GM12875 (cell line): ENCODE measurements around the gene DSTYK.

Source experiments
- H3K4me3 ChIP-seq: one replicate; pipeline ENCODE4 v1.5.1; 2011; ENCODE audit warnings: low read depth, low read length, control low read depth
- TF ChIP-seq, protein P1 (sequence below): IDR thresholded peaks from 2 replicates; pipeline ENCODE4 v1.5.1; 2011; ENCODE audit warnings: low read depth, mild to moderate bottlenecking, control low read depth, inconsistent platforms, low read length, moderate library complexity, borderline replicate concordance; ENCODE audit not compliant: insufficient read depth

The DSTYK gene

DNA sequence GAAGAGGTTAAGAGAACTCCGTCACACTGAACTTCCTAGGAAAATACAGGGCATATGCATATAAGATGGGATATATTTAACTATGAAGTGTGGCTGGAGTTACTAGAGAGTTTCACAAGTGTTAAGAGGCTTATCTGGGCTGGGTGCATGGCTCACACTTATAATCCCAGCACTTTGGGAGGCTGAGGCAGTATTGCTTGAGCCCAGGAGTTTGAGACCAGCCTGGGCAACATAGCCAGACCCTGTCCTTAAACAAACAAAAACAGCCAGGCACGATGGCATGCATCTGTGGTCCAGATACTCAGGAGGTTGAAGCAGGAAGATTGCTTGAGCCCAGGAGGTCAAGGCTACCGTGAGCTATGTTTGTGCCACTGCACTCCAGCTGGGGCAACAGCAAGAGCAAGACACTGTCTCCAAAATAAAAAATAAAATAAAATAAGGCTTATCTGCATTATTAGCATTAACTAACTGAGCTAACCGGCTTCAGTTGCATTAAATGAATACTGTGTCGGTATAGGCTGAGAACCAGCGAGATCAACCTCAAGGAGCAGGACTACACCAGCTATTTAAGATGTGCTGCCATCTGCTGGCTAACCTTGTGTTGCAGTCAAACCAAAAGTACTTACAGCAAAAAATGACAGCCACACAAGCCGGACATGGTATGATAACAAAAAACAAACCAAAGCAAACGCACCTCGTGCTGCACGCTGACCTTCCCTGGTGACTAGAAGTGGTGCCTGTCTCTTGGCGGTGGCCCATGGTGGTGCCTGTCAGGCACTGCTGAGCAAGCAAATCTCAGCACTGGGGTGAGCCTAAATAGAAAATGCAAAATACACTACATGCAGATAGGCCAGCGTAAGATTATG lies 70.0 kb downstream of the DSTYK start:
- no peak overlapping the region for H3K4me3 ChIP-seq
- TF ChIP-seq, protein P1, sequence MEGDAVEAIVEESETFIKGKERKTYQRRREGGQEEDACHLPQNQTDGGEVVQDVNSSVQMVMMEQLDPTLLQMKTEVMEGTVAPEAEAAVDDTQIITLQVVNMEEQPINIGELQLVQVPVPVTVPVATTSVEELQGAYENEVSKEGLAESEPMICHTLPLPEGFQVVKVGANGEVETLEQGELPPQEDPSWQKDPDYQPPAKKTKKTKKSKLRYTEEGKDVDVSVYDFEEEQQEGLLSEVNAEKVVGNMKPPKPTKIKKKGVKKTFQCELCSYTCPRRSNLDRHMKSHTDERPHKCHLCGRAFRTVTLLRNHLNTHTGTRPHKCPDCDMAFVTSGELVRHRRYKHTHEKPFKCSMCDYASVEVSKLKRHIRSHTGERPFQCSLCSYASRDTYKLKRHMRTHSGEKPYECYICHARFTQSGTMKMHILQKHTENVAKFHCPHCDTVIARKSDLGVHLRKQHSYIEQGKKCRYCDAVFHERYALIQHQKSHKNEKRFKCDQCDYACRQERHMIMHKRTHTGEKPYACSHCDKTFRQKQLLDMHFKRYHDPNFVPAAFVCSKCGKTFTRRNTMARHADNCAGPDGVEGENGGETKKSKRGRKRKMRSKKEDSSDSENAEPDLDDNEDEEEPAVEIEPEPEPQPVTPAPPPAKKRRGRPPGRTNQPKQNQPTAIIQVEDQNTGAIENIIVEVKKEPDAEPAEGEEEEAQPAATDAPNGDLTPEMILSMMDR: peak; percentile 72

DNA sequence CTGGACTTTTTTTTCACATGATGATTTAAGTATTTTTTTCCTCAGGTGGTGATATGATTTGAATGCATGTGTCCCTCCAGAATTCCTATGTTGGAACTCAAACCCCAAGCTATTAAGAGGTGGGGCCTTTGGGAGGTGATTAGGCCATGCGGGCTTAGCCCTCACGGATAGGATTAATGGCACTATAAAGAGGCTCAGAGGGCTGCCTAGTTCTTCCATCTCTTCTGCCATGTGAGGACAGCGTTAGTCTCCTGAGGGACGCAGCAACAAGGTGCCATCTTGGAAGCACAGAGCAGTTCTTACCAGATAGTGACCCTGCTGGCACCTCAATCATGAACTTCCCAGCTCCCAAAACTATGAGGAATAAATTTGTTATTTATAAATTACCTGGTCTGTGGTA lies 71.4 kb downstream of the DSTYK start:
- TF ChIP-seq, protein P1: no peak

DNA sequence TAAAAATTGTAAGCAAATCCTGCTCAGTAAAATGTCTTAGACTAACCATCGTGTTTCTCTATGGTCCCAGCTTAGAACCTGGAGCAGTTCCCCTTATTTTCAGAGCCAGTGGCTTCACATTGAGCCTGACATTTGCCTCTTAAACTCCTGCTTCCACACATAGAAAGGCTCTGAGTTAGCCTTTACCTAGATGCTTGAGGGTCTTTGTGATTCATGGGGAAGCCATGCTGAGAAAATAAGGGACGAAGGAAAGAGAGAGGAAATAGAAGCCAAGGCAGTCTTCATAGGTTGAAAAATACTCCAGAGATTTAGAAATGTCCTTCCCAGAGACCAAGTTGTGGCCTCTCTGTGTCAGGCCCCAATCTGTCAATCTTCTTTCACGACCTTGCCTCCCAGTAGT lies 73.6 kb downstream of the DSTYK start:
- TF ChIP-seq, protein P1: no peak
- H3K4me3 ChIP-seq: no peak overlapping the region

More for the DNA sequence above, 71.4 kb downstream of the DSTYK start:
- no peak overlapping the region for H3K4me3 ChIP-seq

DNA sequence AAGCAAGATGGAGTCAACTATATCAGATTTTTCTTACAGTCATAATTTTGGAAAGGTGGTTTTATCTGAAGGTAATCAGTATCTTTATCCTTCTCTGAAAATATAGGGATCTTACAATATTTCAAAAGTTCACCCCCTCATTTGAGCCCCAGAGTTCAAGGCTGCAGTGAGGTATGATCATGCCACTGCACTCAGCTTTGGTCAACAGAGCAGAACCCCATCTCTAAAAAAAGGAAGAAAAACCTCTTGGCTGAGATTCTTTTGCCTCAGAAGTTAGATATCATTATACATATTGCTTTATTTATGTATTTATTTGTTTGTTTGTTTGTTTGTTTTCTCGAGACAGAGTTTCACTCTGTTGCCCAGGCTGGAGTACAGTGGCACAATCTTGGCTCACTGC lies 78.2 kb downstream of the DSTYK start:
- TF ChIP-seq, protein P1: no peak
- no peak overlapping the region for H3K4me3 ChIP-seq

DNA sequence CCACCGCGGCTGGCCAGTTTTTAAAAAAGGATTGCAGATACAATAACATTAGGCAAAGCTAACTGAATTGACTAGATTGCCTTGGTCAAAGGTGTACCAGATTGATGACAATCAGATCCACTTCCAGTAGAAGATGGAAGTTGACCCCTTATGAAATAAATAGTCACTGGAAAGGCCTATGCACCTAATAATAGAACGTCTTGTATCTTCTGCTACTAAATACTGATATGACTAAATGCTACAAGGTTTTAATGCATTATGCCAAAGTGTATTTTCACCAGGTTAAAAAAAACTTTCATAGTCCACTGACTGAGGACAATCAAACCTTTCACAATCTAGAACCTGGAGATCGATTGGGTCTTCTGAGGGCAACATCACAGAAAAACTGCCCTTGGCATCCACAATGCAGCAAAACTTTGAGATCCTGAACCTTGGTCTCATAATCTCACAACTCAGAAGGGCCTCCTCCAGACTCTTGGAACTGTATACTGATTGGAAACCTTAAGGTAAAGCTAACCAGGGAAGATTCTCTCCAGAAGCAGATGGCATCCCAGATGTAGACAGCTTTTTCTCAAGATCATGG lies 82.0 kb downstream of the DSTYK start:
- TF ChIP-seq, protein P1: no peak
- no peak overlapping the region for H3K4me3 ChIP-seq

DNA sequence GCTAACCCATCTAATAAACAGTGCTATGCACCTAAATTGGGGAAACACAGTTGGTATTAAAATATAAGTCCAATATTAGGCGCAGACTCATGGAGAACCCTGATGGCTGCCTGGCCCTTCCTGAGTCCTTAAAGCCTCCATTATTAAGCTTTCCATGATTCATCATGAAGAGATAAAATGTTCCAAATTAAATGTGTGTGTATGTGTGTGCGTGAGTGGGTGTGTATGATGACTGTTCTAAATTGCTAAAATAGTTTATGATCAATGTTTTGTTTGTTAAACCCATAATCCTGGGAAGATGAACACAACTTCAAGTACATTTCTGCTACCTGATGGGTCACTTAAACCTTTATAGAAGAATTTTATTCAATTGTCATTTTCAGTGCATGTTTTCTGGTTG lies 83.5 kb downstream of the DSTYK start:
- no peak overlapping the region for H3K4me3 ChIP-seq
- TF ChIP-seq, protein P1: no peak

DNA sequence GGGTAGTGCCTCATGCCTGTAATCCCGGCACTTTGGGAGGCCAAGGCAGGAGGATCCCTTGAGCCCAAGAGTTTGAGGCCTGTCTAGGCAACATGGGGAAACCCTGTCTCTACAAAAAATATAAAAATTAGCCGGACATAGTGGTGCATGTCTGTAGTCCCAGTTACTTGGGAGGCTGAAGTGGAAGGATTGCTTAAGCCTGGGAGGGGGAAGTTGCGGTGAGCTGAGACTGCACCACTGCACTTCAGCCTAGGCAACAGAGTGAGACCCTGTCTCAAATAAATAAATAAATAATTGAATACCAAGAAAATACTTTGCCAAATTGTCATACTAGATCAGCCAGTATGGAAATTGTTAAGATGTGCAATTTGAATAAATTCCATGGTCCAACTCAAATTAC lies 83.9 kb downstream of the DSTYK start:
- no peak overlapping the region for H3K4me3 ChIP-seq
- TF ChIP-seq, protein P1: no peak
